ENCODE results near the gene ARF3.

The ARF3 gene

GRCh38 chr12:48957141-48958048, at the start of gene ARF3:
TSS of gene ARF3 (minus strand) at chr12:48957487. CDS start at chr12:48941095, 16,392 bp downstream.
- DNase-seq, result peak; percentile 97

DNA sequence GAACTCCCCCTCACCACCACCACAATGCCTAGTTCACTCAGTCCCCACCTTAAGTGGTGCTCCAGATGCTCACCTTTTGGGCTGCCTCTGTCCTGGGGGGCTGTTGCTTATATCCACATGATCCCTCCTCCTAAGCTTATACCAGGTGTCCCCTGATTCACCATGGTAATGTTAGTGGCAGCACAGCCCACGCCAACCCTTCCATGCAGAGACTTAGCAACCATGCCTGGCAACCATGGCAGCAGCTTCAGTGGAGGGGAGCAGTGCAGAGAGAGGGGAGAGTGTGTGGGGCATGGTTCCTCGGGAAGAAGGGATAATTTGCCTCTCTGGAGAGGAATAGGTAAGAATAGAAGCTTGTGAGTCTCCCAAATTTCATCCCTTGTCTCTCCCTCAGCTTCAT, 43.1 kb upstream of the ARF3 start:
- no peak for DNase-seq

- peak; percentile 79 for DNase-seq
Observed at GRCh38 chr12:48999371-49000131, 42.3 kb upstream of the ARF3 start, which contains the start of gene DDN. TSS of gene DDN (minus strand) at chr12:48999375. CDS start at chr12:48999287, 88 bp downstream.

GRCh38 chr12:48998497-48999353, 41.4 kb upstream of the ARF3 start:
- peak; percentile 51 for DNase-seq

GRCh38 chr12:48997719-48998496, 40.6 kb upstream of the ARF3 start:
- DNase-seq, result peak; percentile 32

- peak; percentile 92 for DNase-seq
Observed at GRCh38 chr12:48996794-48997718, 39.8 kb upstream of the ARF3 start.

GRCh38 chr12:48995086-48995879, 38.0 kb upstream of the ARF3 start:
- peak; percentile 75 for DNase-seq

GRCh38 chr12:48994224-48995085, 37.2 kb upstream of the ARF3 start:
- DNase-seq, result no peak

GRCh38 chr12:48993787-48994186, 36.5 kb upstream of the ARF3 start:
- DNase-seq, result no peak

GRCh38 chr12:48991247-48992050, 34.2 kb upstream of the ARF3 start:
- DNase-seq, result no peak

GRCh38 chr12:48990552-48990951, 33.3 kb upstream of the ARF3 start:
- no peak for DNase-seq

DNA sequence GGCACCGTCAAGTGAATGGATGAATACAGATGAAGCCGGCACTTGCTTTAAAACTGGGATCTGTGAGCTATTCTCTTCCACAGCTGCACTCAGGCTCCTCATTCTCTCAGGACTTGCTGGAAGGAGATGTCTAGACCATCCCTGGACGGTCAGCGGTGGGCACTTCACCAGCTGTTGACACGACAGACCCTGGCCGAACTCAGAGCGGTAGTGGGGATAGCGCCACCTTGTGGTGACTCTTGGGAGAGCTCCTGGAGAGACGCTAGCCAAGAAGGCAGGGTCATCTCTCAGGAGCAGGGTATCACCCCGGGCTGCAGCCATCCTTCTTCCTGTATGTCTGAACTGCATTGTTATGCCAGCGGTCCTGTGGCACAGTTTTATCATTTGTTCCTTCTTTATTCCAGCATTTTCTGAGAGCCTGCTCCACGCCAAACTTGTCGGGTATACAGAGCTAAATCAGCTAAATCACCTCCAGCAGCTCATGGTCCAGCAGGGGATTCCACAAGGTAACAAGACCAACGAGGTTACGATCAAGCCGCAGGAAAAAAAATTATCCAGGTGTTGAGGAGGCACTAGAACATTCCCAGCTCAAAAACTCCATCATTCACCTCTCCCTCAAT, 30.9 kb upstream of the ARF3 start:
- peak; percentile 77 for DNase-seq

- DNase-seq, result no peak
Observed at GRCh38 chr12:48986720-48987291, 29.5 kb upstream of the ARF3 start.

- DNase-seq, result no peak
Observed at GRCh38 chr12:48985901-48986300, 28.6 kb upstream of the ARF3 start.

- no peak for DNase-seq
Observed at GRCh38 chr12:48985475-48985897, 28.2 kb upstream of the ARF3 start.

DNA sequence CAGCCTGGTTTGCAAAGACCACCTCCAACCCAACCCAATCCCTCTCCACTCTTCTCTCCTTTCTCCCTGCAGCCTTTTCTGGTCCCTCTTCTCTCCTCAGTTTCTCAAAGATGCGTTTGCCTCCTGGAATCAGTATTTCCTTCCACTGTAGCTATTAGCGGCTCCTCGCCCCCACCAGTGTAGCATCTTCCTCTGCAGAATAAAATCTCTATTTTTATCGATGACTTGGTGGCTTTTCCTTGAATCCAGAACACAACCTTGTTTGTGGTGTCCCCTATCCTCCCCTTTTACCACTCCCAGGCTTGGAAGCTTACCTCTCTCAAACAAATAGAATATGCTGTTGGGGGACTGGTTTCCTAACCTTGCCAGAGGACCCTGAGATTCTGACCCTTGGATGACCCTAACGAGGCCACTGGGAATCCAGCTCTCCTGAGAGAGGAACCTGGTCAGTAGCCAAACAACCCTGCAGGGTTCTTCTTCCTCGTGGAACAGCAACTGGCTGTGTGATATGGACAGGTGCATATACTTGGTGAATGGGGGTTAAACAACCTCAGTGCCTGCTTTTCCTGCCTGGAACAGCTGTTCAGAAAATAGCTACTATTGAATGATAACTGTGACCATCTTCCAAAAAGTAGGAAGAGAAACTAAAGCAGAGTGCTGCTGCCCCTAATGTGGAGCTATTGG, 25.3 kb upstream of the ARF3 start:
- no peak for DNase-seq

DNA sequence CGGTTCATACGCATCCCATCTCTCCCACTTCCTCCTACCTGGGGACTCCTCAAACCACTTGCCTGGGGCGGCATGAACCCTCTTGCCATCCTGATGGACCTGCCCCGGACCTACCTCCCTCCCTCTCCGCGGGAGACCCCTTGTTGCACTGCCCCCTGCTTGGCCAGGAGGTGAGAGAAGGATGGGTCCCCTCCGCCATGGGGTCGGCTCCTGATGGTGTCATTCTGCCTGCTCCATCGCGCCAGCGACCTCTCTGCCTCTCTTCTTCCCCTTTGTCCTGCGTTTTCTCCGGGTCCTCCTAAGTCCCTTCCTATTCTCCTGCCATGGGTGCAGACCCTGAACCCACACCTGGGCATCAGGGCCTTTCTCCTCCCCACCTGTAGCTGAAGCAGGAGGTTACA, 24.5 kb upstream of the ARF3 start:
- no peak for DNase-seq

Data from hematopoietic multipotent progenitor cell treated with erythropoietin and hydrocortisone succinate and interleukin-3 and kit ligand, for 4 days (in vitro differentiated cells).